GM10266 (cell line): ENCODE data around the gene WDR82.
A peak's percentile ranks its signal among the peaks of the same experiment; 100 is the strongest.

Source experiments
- DNase-seq: peaks from one replicate; pipeline ENCODE4 v3.0.0; 2012; ENCODE audit errors: extremely low spot score
- CTCF ChIP-seq: IDR thresholded peaks from 2 replicates; pipeline ENCODE4 v1.5.1; 2012; ENCODE audit warnings: mild to moderate bottlenecking, low read depth; ENCODE audit not compliant: control insufficient read depth, insufficient read depth; ENCODE audit errors: missing control alignments

The WDR82 gene

GRCh38 chr3:52223449-52224408 lies 54.7 kb downstream of the WDR82 start:
- DNase-seq, result no peak
- no peak for TF ChIP-seq CTCF

GRCh38 chr3:52222319-52223221 lies 55.9 kb downstream of the WDR82 start:
- DNase-seq, result no peak
- TF ChIP-seq CTCF, result no peak

- DNase-seq, result no peak
- no peak for TF ChIP-seq CTCF
These were observed 56.7 kb downstream of the WDR82 start for GRCh38 chr3:52221563-52222318.

GRCh38 chr3:52221141-52221562 lies 57.3 kb downstream of the WDR82 start:
- DNase-seq, result no peak
- no peak for TF ChIP-seq CTCF

GRCh38 chr3:52220380-52221026 lies 57.9 kb downstream of the WDR82 start:
- DNase-seq, result peak; percentile 87
- peak; percentile 94 for TF ChIP-seq CTCF

DNA sequence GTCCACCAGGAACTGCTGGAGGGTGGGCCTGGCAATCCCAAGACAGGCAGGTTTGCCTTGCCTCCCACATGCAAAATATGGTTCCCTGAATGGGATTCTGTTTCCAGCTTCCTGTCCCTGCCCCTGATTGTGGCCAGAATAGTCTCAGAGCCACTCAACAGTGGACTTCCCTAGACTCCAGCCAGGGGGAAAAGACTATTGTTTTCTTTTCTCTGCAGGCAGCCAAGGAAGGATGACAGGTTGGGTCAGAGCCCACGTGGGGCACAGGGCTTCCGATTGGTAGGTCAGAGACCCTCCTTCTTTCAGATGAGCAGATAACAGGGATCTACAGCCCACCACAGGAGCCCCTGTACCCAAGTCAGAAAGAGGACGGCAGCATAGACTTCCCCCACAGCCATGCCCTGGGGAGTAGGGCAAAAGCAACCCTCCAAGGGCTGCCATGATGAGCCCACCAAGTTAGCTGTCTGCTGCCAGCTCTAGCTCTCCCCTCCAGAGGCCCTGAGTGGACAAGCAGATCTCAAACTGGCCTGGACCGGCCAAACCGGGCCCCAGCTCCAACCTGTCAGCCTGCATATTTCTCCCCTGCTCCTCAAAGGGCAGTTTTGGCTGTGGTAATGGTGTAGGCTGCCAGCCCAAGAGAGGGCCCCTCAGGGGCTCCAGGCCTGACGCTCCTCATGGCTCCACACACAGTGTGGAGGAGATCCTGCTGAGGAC lies 59.4 kb downstream of the WDR82 start:
- no peak for DNase-seq
- TF ChIP-seq CTCF, result no peak
